Progenitor cell of endocrine pancreas (in vitro differentiated cells): ENCODE data around the gene AHDC1. TPM values are rescaled to one million over a fixed set of nuclear protein-coding genes. Genes with fewer than 3 reads are reported as not detected.
"Not testable (repeated sequence)": the region's sequence is repeated elsewhere in the genome, so short reads cannot be mapped to it uniquely, and the experiment has no call there.

Experiments
- DNase-seq: peaks from one replicate; pipeline ENCODE4 v3.0.0; 2021; ENCODE audit warnings: low spot score; ENCODE audit not compliant: unreplicated experiment
- H3K27ac Mint-ChIP-seq: 2 replicates; pipeline ENCODE4 v1.8.0; 2021; ENCODE audit warnings: mild to moderate bottlenecking, moderate library complexity, mixed read lengths
- H3K27me3 Mint-ChIP-seq: 2 replicates; pipeline ENCODE4 v1.8.0; 2021; ENCODE audit warnings: mixed read lengths
- H3K36me3 Mint-ChIP-seq: 2 replicates; pipeline ENCODE4 v1.8.0; 2022; ENCODE audit warnings: mixed read lengths; ENCODE audit not compliant: insufficient read depth
- H3K4me1 Mint-ChIP-seq: 2 replicates; pipeline ENCODE4 v1.8.0; 2021; ENCODE audit warnings: low read depth, mixed read lengths
- H3K4me3 Mint-ChIP-seq: 2 replicates; pipeline ENCODE4 v1.8.0; 2021; ENCODE audit warnings: low read depth, mild to moderate bottlenecking, moderate library complexity, mixed read lengths
- H3K9me3 Mint-ChIP-seq: 2 replicates; pipeline ENCODE4 v1.8.0; 2021; ENCODE audit warnings: low read depth, mixed read lengths
- CTCF ChIP-seq: fragments of 200-600 bp; sonication (generic); IDR thresholded peaks from one replicate; pipeline ENCODE4 v1.5.0; 2021; ENCODE audit warnings: antibody characterized with exemption, mild to moderate bottlenecking; ENCODE audit not compliant: unreplicated experiment
- total RNA-seq: library from RNA; stranded (reverse); gene quantifications from 2 replicates; pipeline ENCODE4 v1.2.1, GENCODE V29; 2021

The AHDC1 gene
- total RNA-seq, 1 donor from 2014 or later, result 53.3 TPM

GRCh38 chr1:27624467-27625178 is 20.7 kb upstream of the AHDC1 start:
- Mint-ChIP-seq H3K36me3 (no peaks in the 10 kb centered on the region), H3K9me3 (no peaks in the 10 kb centered on the region), H3K27ac (no peak overlapping the region), H3K4me3 (no peak overlapping the region), H3K4me1 (no peaks in the 10 kb centered on the region), H3K27me3 (peaks cover 15% of the 10 kb centered on the region)
- no peak for DNase-seq
- no peak for TF ChIP-seq CTCF

GRCh38 chr1:27623327-27624212 is 19.6 kb upstream of the AHDC1 start:
- H3K27me3 Mint-ChIP-seq, result peaks cover 10% of the 10 kb centered on the region
- no peak overlapping the region for H3K27ac Mint-ChIP-seq
- no peak for DNase-seq
- H3K36me3 Mint-ChIP-seq, result no peaks in the 10 kb centered on the region
- no peak for TF ChIP-seq CTCF
- H3K4me1 Mint-ChIP-seq, result no peaks in the 10 kb centered on the region
- H3K9me3 Mint-ChIP-seq, result no peaks in the 10 kb centered on the region
- no peak overlapping the region for H3K4me3 Mint-ChIP-seq

DNA sequence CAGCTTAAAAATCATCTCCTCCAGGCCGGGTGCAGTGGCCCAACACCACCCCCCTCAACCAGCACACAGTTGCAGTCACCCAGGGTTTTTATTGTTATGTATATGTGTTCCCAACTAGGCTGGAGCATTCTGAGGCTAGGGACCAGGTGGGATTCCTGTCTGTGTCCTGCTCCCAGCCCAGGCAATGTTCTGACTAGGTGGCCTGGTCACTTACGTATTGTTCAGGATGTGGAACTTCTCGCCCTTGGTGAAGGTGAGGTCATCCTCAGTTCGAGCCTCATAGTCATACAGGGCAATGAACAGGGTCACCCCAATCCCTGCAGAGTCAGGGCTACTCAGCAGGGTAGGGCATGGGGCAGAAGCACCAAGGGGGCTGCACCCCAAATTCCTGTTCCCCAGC is 18.9 kb upstream of the AHDC1 start:
- H3K9me3 Mint-ChIP-seq, result no peaks in the 10 kb centered on the region
- H3K4me3 Mint-ChIP-seq, result no peak overlapping the region
- DNase-seq, result no peak

DNA sequence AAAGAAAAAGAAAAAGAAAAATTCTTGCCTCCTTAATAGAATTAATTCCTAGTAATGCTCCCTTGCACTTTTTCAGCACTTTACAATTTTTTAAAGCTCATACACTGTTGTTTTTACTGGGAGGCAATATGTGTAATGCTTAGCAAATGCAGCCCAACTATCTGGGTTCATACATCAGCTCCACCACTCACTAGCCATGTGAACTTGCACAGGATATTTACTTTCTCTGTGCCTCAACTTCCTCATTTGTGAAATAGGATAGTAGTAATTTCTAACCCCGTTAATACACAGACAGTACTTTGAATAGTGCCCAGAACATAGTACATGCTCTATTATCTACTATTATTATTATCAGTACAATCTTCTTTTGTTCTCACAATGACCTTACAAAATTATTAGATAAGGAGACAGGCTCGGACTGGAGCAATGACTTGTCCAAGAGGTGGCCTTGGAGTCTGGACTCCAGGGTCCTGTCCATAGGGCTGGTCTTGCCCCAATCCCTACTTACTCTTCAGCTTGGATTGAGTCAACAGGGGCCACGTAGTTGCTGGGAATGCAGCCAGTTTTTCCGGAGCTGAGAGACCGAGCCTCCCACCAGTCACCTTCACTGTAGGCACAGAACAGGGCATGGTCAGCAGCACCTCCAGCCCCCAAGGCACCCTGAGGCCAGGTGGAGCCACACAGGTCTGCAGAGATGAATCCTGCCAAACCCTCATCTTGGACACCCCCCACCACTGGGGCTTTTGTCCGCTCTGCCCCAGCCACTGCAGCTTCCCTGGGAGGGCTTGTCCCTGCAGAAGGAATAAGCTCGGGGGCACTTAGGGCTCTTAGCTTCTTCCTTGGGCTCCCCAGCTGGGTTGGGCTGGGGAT is 17.3 kb upstream of the AHDC1 start:
- Mint-ChIP-seq H3K36me3 (no peaks in the 10 kb centered on the region), H3K4me3 (no peak overlapping the region), H3K4me1 (no peaks in the 10 kb centered on the region), H3K27ac (no peak overlapping the region), H3K9me3 (no peaks in the 10 kb centered on the region), H3K27me3 (peaks cover 19% of the 10 kb centered on the region)
- TF ChIP-seq CTCF, result no peak
- no peak for DNase-seq

More for the DNA sequence above, 18.9 kb upstream of the AHDC1 start:
- no peaks in the 10 kb centered on the region for H3K4me1 Mint-ChIP-seq
- no peak overlapping the region for H3K27ac Mint-ChIP-seq
- peaks cover 10% of the 10 kb centered on the region for H3K27me3 Mint-ChIP-seq
- H3K36me3 Mint-ChIP-seq, result no peaks in the 10 kb centered on the region
- TF ChIP-seq CTCF, result no peak

GRCh38 chr1:27619782-27620438 is 16.0 kb upstream of the AHDC1 start:
- DNase-seq, H3K9me3 Mint-ChIP-seq, H3K27ac Mint-ChIP-seq: not testable (repeated sequence)

More at GRCh38 chr1:27619782-27620438, 16.0 kb upstream of the AHDC1 start:
- not testable (repeated sequence) for H3K4me1 Mint-ChIP-seq, H3K4me3 Mint-ChIP-seq, H3K36me3 Mint-ChIP-seq
- peaks cover 27% of the 10 kb centered on the region for H3K27me3 Mint-ChIP-seq
